Superior temporal gyrus (tissue), 1 donor: ENCODE measurements around the gene ZNF697.
"Not testable (repeated sequence)": the region's sequence is repeated elsewhere in the genome, so short reads cannot be mapped to it uniquely, and the experiment has no call there.

Source experiments
- DNase-seq: peaks from one replicate; pipeline ENCODE4 v3.0.0-alpha.2; 2016; ENCODE audit errors: extremely low spot score

The ZNF697 gene

DNA sequence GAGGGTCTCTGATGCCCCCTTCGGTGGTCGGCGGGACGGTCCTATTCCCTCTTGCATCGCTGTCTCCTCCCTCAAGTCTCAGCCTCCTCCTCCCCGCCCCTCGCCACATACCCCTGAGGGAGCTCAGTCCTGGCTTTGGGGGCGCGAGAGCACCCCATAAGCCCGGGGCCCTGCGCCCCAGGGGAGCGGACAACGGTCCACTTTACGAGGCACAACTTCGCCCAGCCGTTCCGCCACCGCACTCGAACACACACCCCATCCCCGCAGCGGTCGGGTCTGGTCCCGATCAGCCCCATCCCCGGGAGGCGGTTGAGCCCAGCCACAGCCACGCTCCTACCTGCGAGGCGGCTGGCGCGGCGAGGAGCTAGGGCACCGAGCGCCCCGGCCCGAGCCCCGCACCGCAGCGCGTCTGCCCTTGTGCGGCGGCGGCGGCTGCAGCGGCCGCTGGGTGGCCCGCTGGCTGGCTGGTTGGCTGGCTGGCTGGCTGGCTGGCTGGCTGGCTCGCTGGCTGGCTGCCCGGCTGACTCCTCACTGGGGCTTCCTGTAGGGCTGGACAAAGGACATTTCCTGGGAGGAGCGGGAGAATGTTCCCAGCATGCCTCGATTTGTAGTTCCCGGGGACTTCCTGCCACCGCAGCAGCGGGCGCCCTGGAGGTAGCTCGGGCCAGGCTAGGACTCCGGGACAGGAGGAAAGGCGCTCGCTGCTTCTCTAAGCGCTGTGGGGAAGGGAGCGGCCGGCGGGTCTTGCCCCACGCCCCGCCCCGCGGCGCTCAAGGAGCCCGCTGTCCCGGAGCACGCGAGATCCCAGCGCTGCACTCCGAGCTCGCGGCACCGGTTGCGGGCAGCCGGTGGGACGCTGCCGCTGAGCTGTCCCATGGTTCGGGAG is at the start of gene ZNF697:
Gene ZNF697, minus strand, starts transcription at position 533 of the 886 bp plus-strand sequence. CDS start 22,166 bp downstream, outside the sequence.
- DNase-seq, result peak; percentile 98

DNA sequence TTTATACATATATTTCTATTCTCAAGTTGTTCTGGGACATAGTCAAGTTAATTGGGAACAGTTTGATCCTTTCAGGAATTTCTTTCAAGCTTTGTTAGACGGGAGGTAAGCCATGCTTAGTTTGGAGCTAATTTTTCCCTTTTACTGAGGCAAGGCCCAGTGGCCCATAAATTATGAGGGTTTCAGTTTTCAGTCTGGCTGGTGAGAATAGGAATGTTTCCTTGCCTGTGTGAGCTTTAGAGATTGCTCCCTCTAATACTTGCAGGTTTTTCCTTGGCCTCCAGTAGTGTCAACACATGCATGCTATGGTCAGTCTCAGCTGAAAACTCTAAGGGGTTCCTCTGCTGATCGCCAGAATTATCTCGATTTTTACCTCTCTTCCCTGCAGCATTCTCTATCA is 49.5 kb upstream of the ZNF697 start:
- DNase-seq, result no peak

GRCh38 chr1:119696863-119697262 is 48.8 kb upstream of the ZNF697 start:
- DNase-seq, result not testable (repeated sequence)

GRCh38 chr1:119689511-119689910 is 41.4 kb upstream of the ZNF697 start:
- DNase-seq, result no peak

DNA sequence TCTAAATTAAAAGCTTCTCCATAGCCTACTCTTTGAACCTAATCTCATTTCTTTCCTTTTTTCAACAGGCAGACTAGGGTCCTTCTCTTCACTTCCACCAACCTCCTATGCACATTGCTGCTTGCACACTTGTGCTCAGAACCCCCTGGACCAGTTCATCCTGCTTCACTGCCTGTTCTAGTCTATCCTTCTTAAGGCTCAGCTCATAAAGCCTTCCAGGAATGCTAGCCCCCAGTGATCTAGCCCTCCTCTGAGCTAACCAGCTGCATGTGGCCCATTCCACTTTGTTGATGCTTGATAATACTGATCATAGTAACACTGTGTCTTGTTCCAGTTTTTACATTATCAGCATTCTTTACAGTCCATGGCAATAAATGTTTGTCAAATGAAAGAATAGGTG is 40.7 kb upstream of the ZNF697 start:
- no peak for DNase-seq

- no peak for DNase-seq
These were observed 39.5 kb upstream of the ZNF697 start for GRCh38 chr1:119687434-119688079.

- DNase-seq, result no peak
These were observed 38.6 kb upstream of the ZNF697 start for GRCh38 chr1:119686661-119687060.

GRCh38 chr1:119683893-119684292 is 35.8 kb upstream of the ZNF697 start:
- no peak for DNase-seq

- no peak for DNase-seq
These were observed 34.1 kb upstream of the ZNF697 start for GRCh38 chr1:119682141-119682540.

- no peak for DNase-seq
These were observed 33.5 kb upstream of the ZNF697 start for GRCh38 chr1:119681560-119681959.

DNA sequence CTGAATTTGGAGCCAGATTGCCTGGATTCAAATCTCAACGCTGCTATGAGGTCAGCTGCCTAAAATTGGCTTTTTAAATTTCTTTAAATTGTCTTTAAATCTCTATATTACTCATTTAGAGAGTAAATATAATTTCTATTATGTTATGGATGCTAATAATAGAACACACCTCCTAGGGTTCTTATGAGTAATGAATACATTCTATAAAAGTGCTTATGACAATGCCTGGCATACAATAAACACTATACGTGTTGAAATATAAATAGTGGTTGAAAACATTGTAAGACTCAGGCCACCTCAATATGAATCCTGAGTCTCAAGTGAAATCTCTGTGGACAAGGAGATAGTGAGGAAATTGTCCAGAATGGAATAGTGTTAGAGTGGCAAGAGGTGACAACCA is 32.7 kb upstream of the ZNF697 start:
- DNase-seq, result no peak

DNA sequence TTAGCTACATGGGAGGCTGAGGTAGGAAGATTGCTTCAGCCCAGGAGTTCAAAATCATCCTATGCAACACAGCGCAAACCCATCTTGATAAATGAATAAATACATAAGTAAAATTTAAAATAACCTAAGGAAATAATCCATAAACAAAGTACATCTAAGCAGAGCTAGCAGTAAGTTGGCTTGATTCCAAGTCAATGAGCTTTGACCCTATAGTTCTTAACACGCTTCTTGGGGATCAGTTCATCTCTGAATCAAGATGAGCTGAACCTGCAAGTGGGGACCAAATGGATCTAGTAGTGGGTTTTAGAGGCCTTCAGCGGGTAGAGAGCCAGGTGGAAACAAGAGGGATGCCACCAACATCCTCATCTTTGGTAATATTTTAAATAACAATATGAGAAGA is 32.1 kb upstream of the ZNF697 start:
- DNase-seq, result no peak

DNA sequence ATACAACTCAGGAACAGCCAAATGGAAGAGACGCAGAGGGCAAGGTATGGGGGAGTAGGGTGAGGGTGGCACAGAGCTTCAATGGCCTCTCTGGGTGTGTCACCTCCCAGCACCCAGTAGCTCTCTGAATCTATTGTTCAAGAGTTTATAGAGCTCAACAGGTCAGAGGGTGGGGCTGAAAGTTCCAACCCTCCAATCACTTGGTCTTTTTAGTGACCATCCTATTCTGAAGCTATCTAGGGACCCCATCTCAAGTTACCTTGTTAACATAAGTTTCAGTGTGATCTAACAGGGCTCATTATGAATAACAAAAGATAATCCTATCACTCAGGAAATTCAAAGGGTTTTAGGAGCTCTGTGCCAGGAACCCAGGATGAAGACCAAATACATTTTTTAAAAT is 31.2 kb upstream of the ZNF697 start:
- DNase-seq, result no peak

DNA sequence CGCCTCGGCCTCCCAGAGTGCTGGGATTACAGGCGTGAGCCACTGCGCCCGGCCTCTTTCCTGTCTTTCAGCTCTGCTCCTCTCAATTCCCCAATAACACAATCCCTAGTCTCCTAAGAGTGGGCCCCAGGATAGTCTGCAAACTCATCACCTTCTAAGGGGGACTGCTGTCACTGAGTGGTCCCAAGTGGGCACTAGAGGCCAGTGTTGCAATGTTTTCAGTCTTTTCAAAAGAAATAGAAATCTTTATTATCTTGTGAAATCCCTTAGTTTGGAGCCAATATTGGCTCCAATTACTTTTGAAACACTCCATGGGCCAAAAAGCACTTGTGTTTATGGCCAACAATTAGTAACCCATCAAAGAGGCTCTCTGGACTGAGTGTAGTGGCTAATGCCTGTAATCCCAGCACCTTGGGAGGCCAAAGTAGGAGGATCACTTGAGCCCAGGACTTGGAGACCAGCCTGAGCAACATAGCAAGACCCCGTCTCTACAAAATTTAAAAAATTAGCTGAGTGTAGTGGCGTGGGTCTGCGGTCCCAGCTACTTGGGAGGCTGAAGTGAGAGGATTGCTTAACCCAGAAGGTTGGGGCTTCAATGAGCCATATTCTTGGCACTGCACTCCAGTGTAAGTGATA is 28.6 kb upstream of the ZNF697 start:
- DNase-seq, result no peak

- DNase-seq, result peak; percentile 98
These were observed 27.6 kb upstream of the ZNF697 start for GRCh38 chr1:119675349-119676345.

GRCh38 chr1:119674835-119675289 is 26.8 kb upstream of the ZNF697 start:
- no peak for DNase-seq

GRCh38 chr1:119674111-119674526 is 26.1 kb upstream of the ZNF697 start:
- no peak for DNase-seq

GRCh38 chr1:119673171-119673940 is 25.3 kb upstream of the ZNF697 start:
- no peak for DNase-seq

- no peak for DNase-seq
These were observed 22.8 kb upstream of the ZNF697 start for GRCh38 chr1:119670898-119671297.

DNA sequence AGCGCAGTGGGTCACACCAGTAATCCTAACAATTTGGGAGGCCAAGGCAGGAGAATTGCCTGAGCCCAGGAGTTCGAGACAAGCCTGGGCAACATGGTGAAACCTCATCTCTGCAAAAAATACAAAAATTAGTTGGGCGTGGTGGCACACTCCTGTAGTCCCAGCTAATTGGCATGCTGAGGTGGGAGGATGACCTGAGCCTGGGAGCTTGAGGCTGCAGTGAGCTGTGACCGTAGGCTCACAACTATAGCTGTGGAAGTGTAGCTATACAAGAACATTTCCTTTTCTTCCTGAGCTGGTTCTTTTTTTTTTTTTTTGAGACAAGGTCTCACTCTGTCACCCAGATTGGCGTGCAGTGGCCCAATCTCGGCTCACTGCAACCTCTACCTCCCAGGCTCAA is 19.1 kb upstream of the ZNF697 start:
- no peak for DNase-seq

DNA sequence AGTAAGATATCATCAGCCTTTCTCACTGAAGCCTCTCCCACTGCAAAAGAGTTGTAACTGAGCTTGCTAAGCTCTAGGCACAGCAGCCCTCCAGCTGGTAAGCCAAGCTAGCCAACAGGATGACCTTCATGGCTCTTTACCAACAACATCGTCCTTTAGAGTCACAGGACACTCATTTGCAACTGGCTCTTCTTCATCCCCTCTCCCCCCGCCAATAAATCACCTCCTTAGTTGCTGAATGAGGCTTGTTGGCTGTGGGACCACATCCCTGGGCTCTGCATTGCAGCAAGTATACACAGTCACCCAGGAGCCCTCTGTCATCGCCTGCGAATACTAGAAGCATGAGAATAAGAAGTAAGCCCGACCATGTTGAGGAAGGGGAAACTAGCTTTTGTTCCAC is 16.0 kb upstream of the ZNF697 start:
- DNase-seq, result no peak
